ENCODE data around the gene FANCE.

DNA sequence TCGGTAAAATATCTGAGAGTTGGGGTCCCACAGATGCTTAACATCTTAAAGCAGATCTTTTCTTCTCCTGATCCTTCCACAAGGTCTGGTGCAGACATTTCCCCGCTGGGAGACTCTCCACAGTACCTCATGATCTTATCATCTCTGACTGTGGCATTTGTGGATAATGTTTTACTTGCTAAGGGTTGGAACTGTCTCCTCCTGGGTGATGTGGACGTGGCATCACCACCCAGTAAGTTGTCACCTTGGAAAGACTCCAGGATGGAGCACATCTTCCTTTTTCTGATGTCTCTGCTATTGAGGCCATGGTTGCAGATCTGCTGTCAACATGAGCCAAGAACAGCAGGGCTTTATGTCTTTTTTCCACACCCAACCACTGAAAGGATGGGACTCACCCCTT, 42.0 kb upstream of the FANCE start:
- TF ChIP-seq, protein P1, sequence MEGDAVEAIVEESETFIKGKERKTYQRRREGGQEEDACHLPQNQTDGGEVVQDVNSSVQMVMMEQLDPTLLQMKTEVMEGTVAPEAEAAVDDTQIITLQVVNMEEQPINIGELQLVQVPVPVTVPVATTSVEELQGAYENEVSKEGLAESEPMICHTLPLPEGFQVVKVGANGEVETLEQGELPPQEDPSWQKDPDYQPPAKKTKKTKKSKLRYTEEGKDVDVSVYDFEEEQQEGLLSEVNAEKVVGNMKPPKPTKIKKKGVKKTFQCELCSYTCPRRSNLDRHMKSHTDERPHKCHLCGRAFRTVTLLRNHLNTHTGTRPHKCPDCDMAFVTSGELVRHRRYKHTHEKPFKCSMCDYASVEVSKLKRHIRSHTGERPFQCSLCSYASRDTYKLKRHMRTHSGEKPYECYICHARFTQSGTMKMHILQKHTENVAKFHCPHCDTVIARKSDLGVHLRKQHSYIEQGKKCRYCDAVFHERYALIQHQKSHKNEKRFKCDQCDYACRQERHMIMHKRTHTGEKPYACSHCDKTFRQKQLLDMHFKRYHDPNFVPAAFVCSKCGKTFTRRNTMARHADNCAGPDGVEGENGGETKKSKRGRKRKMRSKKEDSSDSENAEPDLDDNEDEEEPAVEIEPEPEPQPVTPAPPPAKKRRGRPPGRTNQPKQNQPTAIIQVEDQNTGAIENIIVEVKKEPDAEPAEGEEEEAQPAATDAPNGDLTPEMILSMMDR (conservative IDR thresholded peaks at IDR 0.05), result no peak
- TF ChIP-seq EZH2 (IDR thresholded peaks at IDR 0.05; ENCODE audit: low read depth), result no peak
